ENCODE data around the gene DDAH2. TPM values are rescaled to one million over a fixed set of nuclear protein-coding genes. Genes with fewer than 3 reads are reported as not detected.

Gene DDAH2
- total and polyA plus RNA-seq, 2 experiments from 2014 or later, result 138 to 170 TPM

DNA sequence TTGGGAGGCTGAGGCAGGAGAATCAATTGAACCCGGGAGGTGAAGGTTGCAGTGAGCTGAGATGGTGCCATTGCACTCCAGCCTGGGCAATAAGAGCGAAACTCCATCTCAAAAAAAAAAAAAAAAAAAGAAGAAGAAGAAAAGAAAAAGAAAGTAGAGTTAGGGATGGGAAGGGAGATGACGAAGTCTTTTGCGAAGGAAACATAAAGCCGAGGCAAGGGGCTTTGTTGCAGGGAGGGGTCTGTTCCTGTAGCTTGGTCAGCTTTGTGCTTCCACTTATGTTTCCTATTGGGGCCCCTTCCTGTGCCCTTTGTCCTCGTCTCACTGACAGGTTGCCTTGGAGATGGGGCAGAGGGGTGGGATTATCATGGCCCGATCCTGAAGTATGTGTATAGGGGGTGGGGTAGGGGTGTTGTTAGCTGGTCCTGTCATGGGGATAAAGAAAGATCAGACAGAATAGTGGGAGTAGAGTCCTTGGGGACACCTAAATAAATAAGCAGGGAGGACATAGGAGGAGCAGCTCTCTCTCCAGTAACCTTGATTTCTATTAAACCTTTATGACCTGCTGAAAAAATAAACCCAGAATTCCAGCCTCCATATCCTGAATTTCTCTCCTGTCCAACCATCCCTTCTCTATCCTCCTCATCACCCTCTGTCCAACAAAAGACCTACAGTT is 8.4 kb upstream of the DDAH2 start:
- Histone ChIP-seq H3K4me3 (peak overlapping the region; percentile 3), H3K9me3 (ENCODE audit: low read depth) (no peaks in the 10 kb centered on the region), H3K27ac (peak overlapping the region; percentile 87), H3K4me1 (ENCODE audit: low read depth) (peaks cover 31% of the 10 kb centered on the region), H3K27me3 (no peaks in the 10 kb centered on the region), H3K36me3 (peaks cover 12% of the 10 kb centered on the region)
- no peak for TF ChIP-seq CTCF (IDR thresholded peaks at IDR 0.05; ENCODE audit: low read depth, low read length)
- DNase-seq (ENCODE audit: low read depth in 1 of 2, low spot score in 1 of 2), result peak; percentile 31 to 55

- H3K4me1 ChIP-seq (ENCODE audit: low read depth), result peaks cover 31% of the 10 kb centered on the region
- H3K4me3 ChIP-seq, result peak overlapping the region; percentile 61
- H3K9me3 ChIP-seq (ENCODE audit: low read depth), result no peaks in the 10 kb centered on the region
- no peak for DNase-seq (ENCODE audit: low read depth in 1 of 2, low spot score in 1 of 2)
- TF ChIP-seq CTCF (IDR thresholded peaks at IDR 0.05; ENCODE audit: low read depth, low read length), result no peak
- peak overlapping the region; percentile 74 for H3K27ac ChIP-seq
- peaks cover 18% of the 10 kb centered on the region for H3K36me3 ChIP-seq
- H3K27me3 ChIP-seq, result no peaks in the 10 kb centered on the region
Measured at GRCh38 chr6:31736768-31737314, 7.7 kb upstream of the DDAH2 start.

GRCh38 chr6:31736021-31736767 is 7.1 kb upstream of the DDAH2 start, which contains the start of gene CLIC1:
Gene CLIC1 (minus strand): TSS chr6:31736530. CDS start chr6:31736300, 230 bp downstream.
- peak within 1 kb of the TSS; percentile 61 for H3K4me3 ChIP-seq
- TF ChIP-seq CTCF (IDR thresholded peaks at IDR 0.05; ENCODE audit: low read depth, low read length), result no peak
- peaks cover 31% of the 10 kb centered on the region for H3K4me1 ChIP-seq (ENCODE audit: low read depth)
- peaks cover 24% of the 10 kb centered on the region for H3K36me3 ChIP-seq
- no peaks in the 10 kb centered on the region for H3K9me3 ChIP-seq (ENCODE audit: low read depth)
- peak within 1 kb of the TSS; percentile 87 for H3K27ac ChIP-seq
- peak; percentile 71 to 83 for DNase-seq (ENCODE audit: low read depth in 1 of 2, low spot score in 1 of 2)
- no peaks in the 10 kb centered on the region for H3K27me3 ChIP-seq

GRCh38 chr6:31734821-31735406 is 5.8 kb upstream of the DDAH2 start:
- no peaks in the 10 kb centered on the region for H3K9me3 ChIP-seq (ENCODE audit: low read depth)
- peaks cover 24% of the 10 kb centered on the region for H3K36me3 ChIP-seq
- peak; percentile 64 to 68 for DNase-seq (ENCODE audit: low read depth in 1 of 2, low spot score in 1 of 2)
- H3K4me1 ChIP-seq (ENCODE audit: low read depth), result peaks cover 27% of the 10 kb centered on the region
- H3K27me3 ChIP-seq, result no peaks in the 10 kb centered on the region
- H3K4me3 ChIP-seq, result peak overlapping the region; percentile 61
- no peak for TF ChIP-seq CTCF (IDR thresholded peaks at IDR 0.05; ENCODE audit: low read depth, low read length)
- H3K27ac ChIP-seq, result peak overlapping the region; percentile 56

GRCh38 chr6:31734247-31734820 is 5.2 kb upstream of the DDAH2 start:
- no peak for TF ChIP-seq CTCF (IDR thresholded peaks at IDR 0.05; ENCODE audit: low read depth, low read length)
- H3K4me3 ChIP-seq, result peak overlapping the region; percentile 61
- peaks cover 24% of the 10 kb centered on the region for H3K36me3 ChIP-seq
- DNase-seq (ENCODE audit: low read depth in 1 of 2, low spot score in 1 of 2), result no peak
- no peaks in the 10 kb centered on the region for H3K27me3 ChIP-seq
- peaks cover 27% of the 10 kb centered on the region for H3K4me1 ChIP-seq (ENCODE audit: low read depth)
- H3K9me3 ChIP-seq (ENCODE audit: low read depth), result no peaks in the 10 kb centered on the region
- peak overlapping the region; percentile 56 for H3K27ac ChIP-seq
